Measurements from ENCODE around the gene CELF3.

The CELF3 gene

GRCh38 chr1:151720974-151721787, 4.6 kb upstream of the CELF3 start, which contains the start of gene RIIAD1:
TSS of gene RIIAD1 (plus strand) at chr1:151721522. CDS start at chr1:151721537, 15 bp downstream.
- DNase-seq (ENCODE audit: low read depth) = no peak

- DNase-seq (ENCODE audit: low read depth) = no peak
Measured at GRCh38 chr1:151720554-151720953, 4.0 kb upstream of the CELF3 start.

- DNase-seq (ENCODE audit: low read depth) = no peak
Measured at GRCh38 chr1:151720125-151720524, 3.5 kb upstream of the CELF3 start.

DNA sequence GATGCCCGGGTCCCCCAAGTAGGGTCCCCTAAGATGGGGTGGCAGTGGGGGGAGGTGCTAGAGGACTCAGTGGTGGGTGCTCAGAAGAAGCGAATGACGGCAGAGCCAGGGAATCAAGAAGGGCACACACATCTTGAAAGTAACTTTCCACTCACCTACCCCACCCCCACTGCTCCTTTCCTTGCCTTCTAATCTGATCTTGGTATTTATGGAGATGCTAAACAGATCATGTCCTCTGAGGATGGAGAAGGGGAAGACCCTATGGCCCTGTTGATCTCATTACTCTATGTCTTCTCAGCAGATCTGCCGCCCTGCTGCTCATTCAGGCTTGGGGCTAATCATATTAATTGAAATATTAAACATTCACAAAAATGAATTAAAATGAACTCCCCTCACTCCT, 2.1 kb upstream of the CELF3 start:
- no peak for DNase-seq (ENCODE audit: low read depth)

GRCh38 chr1:151718011-151718431, 1.4 kb upstream of the CELF3 start:
- DNase-seq (ENCODE audit: low read depth) = no peak

GRCh38 chr1:151716405-151716762, 219 bp downstream of the CELF3 start:
- DNase-seq (ENCODE audit: low read depth) = no peak

DNA sequence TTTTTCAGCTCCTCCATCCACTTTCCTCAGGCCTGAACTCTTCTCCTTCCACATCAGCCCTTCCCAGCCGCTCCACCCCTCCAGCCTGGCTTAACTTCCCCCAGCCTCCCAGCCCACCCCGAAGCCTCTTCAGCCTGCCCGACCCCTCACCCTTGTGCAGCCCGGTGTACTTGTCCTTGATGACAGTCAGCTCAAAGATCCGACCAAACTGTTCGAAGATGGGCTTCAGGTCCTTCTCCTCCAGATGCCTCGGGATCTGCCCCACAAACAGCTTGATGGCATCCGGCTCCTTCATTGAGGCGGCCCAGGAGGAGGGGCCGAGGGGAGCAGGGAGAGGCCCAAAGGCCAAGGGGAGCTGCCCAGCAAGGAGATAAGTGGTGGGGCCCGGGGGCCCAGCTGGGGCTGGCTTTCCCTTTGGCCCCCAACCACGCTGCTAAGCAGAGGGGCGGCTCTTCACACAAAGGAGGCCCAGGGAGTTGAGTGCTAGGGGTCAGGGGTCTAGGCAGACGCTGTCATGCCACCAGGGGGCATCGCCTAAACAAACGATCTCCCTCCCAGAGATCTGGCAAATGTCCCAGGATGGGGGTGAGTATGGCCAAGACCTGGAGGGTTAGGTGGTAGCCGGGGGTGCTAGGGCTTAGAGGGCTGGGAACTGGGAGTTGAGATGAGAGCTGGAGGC, 738 bp downstream of the CELF3 start:
- no peak for DNase-seq (ENCODE audit: low read depth)

GRCh38 chr1:151714820-151715725, 1.5 kb downstream of the CELF3 start:
- DNase-seq (ENCODE audit: low read depth) = no peak

GRCh38 chr1:151713874-151714273, 2.7 kb downstream of the CELF3 start:
- no peak for DNase-seq (ENCODE audit: low read depth)

GRCh38 chr1:151713044-151713443, 3.6 kb downstream of the CELF3 start:
- no peak for DNase-seq (ENCODE audit: low read depth)

GRCh38 chr1:151711951-151712350, 4.7 kb downstream of the CELF3 start:
- DNase-seq (ENCODE audit: low read depth) = no peak

DNA sequence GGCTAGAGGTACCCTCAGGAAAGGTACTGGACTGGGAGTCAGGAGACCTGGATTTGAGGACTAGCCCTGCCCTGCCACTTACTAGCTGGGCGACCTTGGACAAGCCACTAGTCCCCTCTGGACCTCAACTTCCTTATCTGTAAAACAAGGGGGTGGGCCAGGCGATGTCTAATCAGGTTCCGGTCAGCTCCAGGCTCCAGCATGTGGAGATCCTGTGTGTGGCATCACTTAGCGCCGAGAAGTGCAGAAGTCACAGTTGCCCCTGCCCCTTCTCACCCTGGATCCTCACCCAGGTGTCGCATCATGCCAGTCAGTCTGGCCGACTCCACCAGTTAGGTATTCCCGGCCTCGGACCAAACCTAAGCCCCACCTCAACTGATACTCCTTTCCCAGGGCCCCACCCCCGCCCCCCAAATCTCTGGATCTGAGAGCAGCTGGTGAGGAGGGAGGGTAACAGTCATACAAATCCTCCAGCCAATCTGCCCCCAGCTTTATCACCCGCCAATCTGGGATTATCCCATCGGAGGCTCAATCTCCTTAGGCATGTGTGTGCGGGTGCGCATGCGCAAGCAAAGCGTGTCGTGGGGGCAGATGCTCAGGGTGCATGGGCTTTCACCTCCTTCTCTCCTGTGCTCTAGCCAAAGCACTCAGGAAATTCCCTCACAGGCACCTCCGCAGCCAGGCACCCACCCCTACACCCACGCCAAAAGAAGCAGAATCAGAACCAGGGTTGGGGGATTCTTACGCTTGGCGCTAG, 5.4 kb downstream of the CELF3 start:
- DNase-seq (ENCODE audit: low read depth) = no peak

- DNase-seq (ENCODE audit: low read depth) = no peak
Measured at GRCh38 chr1:151710187-151710840, 6.3 kb downstream of the CELF3 start.

GRCh38 chr1:151708891-151709290, 7.7 kb downstream of the CELF3 start:
- DNase-seq (ENCODE audit: low read depth) = no peak

- DNase-seq (ENCODE audit: low read depth) = no peak
Measured at GRCh38 chr1:151707541-151708065, 9.0 kb downstream of the CELF3 start.

- no peak for DNase-seq (ENCODE audit: low read depth)
Measured at GRCh38 chr1:151706464-151707415, 9.9 kb downstream of the CELF3 start.

DNA sequence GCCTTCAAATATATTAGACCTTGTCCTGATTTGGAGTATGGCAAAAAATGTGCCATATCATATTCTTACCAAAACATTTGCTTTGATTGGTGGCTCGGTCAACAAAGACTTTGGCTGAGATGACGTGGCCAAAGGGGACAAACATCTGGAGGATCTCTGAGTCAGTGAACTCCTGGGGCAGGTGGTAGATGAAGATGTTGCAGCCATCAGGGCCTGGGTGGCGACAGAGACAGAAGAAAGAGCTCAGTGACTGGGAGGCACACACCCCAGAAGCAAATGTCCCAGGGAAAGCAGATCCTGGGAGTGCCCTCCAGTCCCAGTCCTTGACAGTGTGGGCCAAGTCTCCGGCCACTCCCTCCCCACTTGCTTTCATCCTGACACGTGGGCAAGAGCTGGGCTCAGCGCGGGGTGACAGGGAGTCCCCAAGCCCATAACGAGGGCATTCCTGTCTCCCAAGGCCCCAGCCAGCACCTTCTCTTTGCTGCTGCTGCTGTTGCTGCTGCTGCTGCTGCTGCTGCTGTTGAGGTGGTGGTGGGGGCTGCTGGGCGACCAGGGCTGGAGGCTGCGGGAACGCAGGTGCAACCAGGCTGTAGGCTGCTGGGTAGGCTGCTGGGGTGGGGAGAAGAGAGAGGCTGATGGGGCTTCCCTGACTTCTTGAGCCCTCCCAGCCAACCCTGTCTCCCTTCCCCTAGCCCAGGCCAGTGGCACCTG, 10.7 kb downstream of the CELF3 start:
- no peak for DNase-seq (ENCODE audit: low read depth)

DNA sequence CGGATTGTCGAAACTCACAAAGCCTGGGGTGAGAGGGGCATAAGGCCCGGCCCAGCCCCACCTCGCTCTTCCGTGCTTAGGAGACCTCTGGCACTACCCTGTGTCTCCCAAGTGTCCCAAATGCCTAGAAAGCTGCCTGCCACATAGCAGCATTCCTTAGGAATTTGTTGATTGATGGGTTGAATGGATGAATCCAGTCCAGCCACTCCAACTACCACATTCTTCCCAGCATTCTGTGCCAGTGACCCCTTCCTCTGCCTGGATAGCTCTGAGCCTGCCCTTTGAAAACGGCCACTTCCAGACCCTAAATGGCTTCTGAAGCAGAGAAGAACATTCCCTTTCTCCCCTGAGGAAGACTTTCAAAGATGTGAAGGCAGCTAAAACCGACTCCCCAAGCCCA, 11.5 kb downstream of the CELF3 start:
- DNase-seq (ENCODE audit: low read depth) = no peak

- DNase-seq (ENCODE audit: low read depth) = no peak
Measured at GRCh38 chr1:151704246-151704645, 12.4 kb downstream of the CELF3 start.

Measured in CMK (cell line).